Tongue (tissue), 2 donors: ENCODE measurements around the gene OPRL1. TPM values are rescaled to one million over a fixed set of nuclear protein-coding genes. Genes with fewer than 3 reads are reported as not detected.

Experiments
- DNase-seq: peaks from one replicate; pipeline ENCODE4 v3.0.0-alpha.2; 2015
- total RNA-seq: library from RNA; depleted of rRNA; stranded (reverse); fragments of >200 nt; gene quantifications from one replicate; pipeline ENCODE4 v1.2.3, GENCODE V29; 2014

OPRL1 gene
- total RNA-seq, 1 donor from 2014 or later, result 0.62 TPM

DNA sequence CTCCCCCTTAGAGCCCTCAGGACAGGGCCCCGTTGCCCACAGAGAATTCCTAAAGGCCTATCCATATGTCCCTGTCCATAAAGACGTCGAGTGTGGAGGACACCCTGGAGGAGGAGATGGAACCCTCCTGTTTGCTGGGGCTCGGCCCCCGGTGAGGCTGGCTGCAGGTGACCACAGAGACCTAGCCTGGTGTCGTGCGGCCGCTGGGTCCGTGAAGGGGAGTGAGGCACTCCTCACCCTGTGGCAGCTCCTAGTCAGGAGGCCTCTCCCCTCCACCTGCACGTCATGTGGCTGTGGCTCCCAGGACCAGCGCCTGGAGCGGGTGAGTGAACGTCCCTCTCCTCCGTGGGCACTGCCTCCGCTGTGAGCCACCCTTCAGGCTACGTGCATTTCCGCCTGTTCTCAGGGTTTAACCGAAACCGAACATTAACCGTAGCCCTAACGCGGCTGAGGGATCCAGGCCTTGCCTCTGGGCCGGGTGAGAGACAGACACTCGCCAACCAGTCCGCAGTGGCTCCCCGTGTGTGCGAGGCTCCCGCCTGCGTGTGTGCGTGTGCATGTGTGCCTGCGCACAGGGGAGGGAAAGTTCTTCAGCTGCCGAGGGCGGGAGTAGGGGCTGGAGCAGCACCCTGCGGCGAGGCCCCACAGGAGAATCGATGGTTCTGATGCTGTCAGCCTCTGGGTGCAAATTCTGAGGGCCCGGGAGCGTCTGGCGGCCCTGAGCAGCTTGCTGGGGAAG lies 22.8 kb upstream of the OPRL1 start:
- DNase-seq, result no peak

- DNase-seq, result peak; percentile 79
Observed at GRCh38 chr20:64057628-64058498, 22.0 kb upstream of the OPRL1 start.

- DNase-seq, result no peak
Observed at GRCh38 chr20:64058536-64058935, 21.3 kb upstream of the OPRL1 start.

DNA sequence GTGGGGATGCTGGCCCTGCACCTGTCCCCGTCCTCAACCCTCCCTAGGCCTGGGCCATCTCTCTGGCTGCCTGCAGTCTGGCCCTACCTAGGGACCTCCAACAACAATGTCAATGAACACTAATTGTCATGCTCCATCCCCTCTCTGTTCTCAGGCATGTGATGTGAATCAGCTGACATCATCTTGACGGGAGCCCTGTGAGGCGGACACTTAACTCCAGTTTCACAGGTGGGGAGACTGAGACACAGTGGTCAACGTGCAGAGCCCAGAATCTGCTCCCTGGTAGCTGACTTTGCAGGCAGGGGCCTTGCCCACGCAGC lies 17.6 kb upstream of the OPRL1 start:
- DNase-seq, result no peak

- DNase-seq, result peak; percentile 98
Observed at GRCh38 chr20:64062596-64063388, 17.1 kb upstream of the OPRL1 start, which contains the start of gene TCEA2. TCEA2 (plus strand) TSS chr20:64063198; CDS start chr20:64063313, 115 bp downstream.

GRCh38 chr20:64063389-64064144 lies 16.3 kb upstream of the OPRL1 start:
- no peak for DNase-seq

- no peak for DNase-seq
Observed at GRCh38 chr20:64064145-64064698, 15.7 kb upstream of the OPRL1 start.

DNA sequence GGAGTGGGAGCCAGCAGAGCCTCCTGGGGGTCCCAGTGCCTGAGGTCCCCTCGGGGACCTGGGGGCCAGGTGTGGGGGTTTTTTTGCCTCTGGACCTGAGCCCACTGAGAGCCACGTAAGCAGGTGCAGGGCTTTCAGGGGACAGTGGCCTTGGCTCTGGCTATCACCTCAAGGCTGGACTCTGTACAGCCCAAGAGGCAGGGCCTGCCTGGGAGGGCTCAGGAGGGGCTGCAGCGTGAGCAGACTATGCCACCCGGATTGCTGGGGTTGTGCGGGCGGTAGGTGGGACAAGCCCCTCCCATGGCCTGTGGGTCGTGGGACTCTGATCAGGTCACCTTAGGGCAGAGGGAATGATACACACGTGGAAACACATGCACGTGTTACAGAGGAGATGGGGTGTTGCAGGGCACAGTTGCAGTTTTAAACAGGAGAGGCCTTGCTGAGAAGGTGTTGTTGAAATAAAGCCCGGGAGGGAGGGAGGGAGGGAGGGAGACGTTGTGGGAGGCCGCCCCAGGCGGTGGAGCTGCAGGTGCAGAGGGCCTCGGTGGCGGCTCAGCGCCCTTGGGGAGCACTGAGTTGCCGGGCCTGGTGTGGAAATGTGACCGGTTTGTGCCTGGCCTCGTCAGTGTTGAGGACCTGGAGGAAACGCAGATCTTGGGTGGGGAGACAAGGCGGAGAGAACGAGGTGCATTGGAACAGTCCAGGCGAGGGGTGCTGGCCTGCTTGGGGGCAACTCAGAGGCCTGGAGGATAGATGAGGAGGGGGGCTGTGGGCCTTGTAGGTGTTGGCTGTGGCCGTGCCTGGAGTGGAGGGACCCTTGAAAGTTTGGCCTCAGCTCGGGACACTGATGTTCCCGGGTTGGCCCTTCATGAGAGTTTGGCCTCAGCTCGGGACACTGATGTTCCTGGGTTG lies 14.6 kb upstream of the OPRL1 start:
- DNase-seq, result no peak

GRCh38 chr20:64065974-64066343 lies 13.9 kb upstream of the OPRL1 start:
- DNase-seq, result no peak

- DNase-seq, result no peak
Observed at GRCh38 chr20:64067005-64067632, 12.8 kb upstream of the OPRL1 start.

DNA sequence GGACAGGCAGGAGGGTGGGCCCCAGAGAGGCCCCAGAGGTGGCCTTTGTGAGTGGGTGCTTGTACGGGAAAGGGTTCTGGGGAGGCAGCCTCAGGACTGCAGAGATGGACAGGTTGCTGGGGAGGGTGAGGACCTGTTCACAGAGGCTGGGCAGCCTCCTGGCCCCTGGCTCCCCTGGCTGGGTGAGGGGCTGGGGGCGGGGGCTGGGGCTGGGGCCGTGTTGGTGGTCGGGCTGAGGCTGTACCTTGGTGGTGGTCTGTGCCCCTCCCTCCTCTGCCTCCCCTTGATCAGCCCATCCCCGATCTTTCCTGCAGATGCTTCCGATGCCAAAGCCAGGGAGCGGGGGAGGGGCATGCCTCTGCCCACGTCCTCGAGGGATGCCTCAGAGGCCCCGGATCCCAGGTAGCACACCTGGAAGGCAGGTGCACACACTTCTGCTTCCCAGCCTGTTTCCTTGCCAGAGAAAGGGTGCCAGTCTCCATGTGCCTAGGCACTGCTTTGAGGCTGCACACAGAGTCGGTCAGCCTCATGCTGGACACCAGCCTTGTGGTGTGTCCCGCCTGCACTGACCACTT lies 12.1 kb upstream of the OPRL1 start:
- DNase-seq, result no peak

- DNase-seq, result no peak
Observed at GRCh38 chr20:64068386-64069208, 11.3 kb upstream of the OPRL1 start.

DNA sequence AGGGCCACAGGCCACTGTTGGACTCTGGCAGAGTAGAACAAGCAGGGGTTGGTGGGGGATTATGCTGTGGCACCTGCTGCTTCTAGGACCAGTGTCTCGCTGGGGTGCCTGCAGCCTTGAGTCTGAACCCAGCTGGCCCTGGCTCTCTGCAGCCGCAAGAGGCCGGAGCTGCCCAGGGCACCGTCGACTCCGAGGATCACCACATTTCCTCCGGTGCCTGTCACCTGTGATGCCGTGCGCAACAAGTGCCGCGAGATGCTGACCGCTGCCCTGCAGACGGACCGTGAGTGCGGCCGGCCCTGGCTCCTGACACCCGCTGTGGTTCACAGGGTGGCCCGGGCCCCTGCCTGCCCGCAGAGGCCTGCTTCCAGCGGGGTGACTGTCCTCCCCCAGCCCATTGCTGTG lies 10.7 kb upstream of the OPRL1 start:
- DNase-seq, result no peak

GRCh38 chr20:64069614-64070243 lies 10.2 kb upstream of the OPRL1 start:
- DNase-seq, result peak; percentile 35

DNA sequence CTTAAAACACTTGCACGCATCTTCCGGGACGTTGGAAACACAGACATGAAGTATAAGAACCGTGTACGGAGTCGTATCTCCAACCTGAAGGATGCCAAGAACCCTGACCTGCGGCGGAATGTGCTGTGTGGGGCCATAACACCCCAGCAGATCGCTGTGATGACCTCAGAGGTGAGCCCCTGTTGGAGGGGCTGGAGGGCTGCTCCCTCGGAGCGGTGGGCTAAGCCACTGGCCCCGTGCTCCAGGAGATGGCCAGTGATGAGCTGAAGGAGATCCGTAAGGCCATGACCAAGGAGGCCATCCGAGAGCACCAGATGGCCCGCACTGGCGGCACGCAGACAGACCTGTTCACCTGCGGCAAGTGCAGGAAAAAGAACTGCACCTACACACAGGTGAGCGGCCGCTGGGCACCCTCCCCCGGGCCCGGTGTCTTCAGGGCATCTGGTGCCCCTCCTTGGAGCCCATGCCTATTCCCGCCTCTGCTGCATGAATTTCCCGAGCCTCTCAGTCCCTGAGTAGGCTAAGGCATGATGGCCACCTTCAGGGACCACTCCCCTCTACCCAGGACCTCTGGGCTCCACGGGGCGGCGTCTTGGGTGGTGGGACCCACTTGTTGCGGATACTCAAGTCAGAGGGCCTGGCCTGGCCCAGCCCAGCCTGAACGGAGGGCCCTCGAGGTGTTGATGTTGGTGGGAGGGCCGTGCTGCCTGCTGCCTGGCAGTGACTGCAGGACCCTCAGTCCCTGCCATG lies 9.5 kb upstream of the OPRL1 start:
- DNase-seq, result no peak

DNA sequence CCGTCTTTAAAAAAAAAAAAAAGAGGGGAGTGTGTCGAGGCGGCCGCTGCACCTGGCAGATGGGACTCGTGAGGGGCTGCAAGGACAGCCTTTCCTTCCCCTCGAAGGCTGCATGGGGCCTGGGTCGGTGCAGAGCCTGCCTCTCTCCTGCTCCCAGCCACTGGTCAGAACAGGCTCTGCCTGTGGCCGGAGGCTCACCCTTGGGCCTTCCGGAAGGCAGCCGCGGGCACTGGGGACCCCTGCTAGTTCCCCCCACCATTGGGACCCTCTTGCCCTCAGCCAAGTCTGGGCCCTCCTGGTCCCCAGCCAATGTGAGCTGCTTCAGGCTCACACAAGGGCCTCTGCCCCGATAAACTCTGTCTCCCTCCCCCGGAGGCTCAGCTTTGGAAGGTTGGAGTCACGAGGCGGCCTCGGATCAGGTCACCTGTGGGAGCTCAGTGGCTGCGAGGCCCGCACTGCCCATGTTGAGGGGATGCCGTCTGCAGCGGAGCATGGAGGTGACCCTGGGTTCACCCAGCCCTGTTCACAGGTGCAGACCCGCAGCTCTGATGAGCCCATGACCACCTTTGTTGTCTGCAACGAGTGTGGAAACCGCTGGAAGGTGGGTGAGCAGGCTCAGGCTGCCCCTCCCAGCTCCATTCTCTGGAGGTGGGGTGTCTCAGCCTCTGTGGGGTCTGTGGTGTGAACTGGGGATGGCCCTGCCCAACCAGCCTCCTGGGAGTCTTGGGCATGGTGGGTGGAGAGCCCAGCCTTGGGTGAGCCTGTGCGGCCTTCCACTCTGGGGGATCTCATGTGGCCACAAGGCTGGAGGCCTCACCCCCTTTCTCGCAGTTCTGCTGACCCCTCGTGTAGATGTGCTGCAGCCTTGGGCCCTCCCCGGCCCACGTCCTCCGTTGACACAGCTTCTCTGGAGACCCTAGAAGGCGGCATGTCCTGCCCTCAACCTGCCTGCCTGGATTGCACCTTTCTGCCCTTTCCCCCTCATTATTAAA lies 8.2 kb upstream of the OPRL1 start:
- DNase-seq, result no peak
